VCaP (cell line): ENCODE data around the gene BTBD17.

Experiments used
- H3K27ac ChIP-seq: fragments of 450-650 bp; 2 replicates; pipeline ENCODE4 v1.5.1; 2017
- CTCF ChIP-seq: fragments of 450-650 bp; conservative IDR thresholded peaks from 2 replicates; pipeline ENCODE4 v1.5.1; 2017; ENCODE audit warnings: mild to moderate bottlenecking, moderate library complexity

BTBD17 gene

GRCh38 chr17:74347646-74348045, 14.0 kb downstream of the BTBD17 start:
- no peak for TF ChIP-seq CTCF
- H3K27ac ChIP-seq, result no peak overlapping the region

- no peak overlapping the region for H3K27ac ChIP-seq
- TF ChIP-seq CTCF, result no peak
These were observed 16.0 kb downstream of the BTBD17 start for GRCh38 chr17:74345433-74346241.

GRCh38 chr17:74344658-74345057, 17.0 kb downstream of the BTBD17 start:
- TF ChIP-seq CTCF, result no peak

GRCh38 chr17:74343526-74344284, 18.0 kb downstream of the BTBD17 start:
- H3K27ac ChIP-seq, result no peak overlapping the region
- no peak for TF ChIP-seq CTCF

More at GRCh38 chr17:74344658-74345057, 17.0 kb downstream of the BTBD17 start:
- no peak overlapping the region for H3K27ac ChIP-seq

- no peak overlapping the region for H3K27ac ChIP-seq
- TF ChIP-seq CTCF, result no peak
These were observed 18.5 kb downstream of the BTBD17 start for GRCh38 chr17:74343121-74343520.

GRCh38 chr17:74342224-74342623, 19.4 kb downstream of the BTBD17 start:
- H3K27ac ChIP-seq, result no peak overlapping the region
- no peak for TF ChIP-seq CTCF

- TF ChIP-seq CTCF, result no peak
- no peak overlapping the region for H3K27ac ChIP-seq
These were observed 21.1 kb downstream of the BTBD17 start for GRCh38 chr17:74340470-74341023.
